ENCODE data around the gene C15orf62. TPM values are rescaled to one million over a fixed set of nuclear protein-coding genes. Genes with fewer than 3 reads are reported as not detected.

C15orf62 gene
- total RNA-seq, 4 donors from 2014 or later: 6.8 to 25.2 (median 19.6) TPM

DNA sequence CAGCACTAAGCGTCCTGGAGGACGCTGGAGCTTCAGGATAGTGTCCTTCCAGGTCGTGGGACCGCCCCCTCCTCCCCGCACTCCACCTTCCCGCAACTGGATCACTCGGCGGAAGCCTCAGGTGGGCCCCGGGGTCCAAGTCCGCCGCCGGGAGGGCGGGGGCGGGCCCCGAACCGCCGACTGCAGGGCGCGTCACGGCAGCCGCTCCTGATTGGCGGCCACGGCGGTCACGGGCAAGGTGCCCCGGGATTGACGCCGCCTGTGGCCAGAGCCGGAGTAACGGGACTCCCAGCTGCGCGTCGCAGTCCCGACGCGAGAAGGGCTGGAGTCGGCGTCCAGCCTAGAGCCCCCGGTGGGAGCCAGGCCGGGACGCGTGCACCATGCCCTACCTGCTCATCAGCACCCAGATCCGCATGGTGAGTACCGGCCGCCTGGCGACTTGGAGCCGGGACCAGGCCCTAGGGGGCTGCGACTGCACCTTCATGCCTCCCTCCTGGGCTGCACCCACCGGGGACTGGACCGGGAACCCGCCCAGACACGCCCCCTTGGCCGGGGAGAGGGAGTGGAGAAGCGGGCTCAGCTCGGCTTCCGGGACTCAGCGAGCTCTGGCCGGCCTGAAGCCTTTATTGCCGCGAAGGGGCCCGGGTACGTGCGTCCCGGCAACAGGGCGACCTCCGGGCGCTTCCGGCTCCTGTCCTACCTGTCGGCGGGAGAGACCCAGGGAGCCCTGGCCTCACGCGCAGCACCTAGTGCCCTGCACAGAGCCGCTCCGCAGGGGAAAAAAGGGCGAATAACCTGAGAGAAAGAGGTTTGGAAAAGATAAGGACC lies 5.8 kb upstream of the C15orf62 start, which contains the start of gene GCHFR:
GCHFR (plus strand) TSS at position 268 of the 828 bp plus-strand sequence; CDS start at position 381, 113 bp downstream.
- Histone ChIP-seq H3K4me3 (peak within 1 kb of the TSS; percentile 70), H3K27me3 (no peaks in the 10 kb centered on the region), H3K36me3 (no peaks in the 10 kb centered on the region), H3K4me1 (peaks cover 61% of the 10 kb centered on the region), H3K27ac (peak within 1 kb of the TSS; percentile 77), H3K9me3 (no peaks in the 10 kb centered on the region)
- peak in 1 of 3 donors; percentile 59 for TF ChIP-seq POLR2AphosphoS5 (IDR thresholded peaks at IDR 0.05)
- TF ChIP-seq POLR2A (IDR thresholded peaks at IDR 0.05): peak in 1 of 2 donors; percentile 23
- peak in 1 of 2 donors; percentile 59 for TF ChIP-seq CTCF (IDR thresholded peaks at IDR 0.05)
- no peak for TF ChIP-seq EP300 (IDR thresholded peaks at IDR 0.05)
- WGBS: 3% methylated on average over 13 of the region's 75 CpGs
- DNase-seq (ENCODE audit: low spot score in 2 of 2): peak; percentile 92

DNA sequence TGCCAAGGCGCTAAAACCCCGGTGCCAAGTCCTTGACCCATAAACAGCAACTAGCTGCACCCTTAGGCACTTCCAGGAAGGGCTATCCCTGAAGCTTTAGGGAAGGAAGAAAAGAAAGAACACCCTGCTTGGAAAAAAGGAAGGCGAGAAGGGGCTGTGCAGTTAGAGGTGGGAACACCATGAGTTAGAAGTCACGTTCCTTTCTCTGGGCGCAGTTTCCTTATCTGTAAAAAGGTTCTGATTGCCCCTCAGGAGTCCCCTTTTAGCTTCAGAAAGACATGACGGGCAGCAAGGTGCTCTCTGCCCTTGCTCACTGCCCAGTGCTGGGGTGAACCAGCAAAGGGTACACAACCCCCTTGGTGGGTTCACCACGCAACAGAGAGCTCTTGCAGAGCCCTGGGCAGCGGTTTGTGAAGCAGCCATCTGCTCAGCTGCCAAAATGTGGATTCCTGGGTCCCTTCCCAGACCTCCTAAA lies 5.1 kb upstream of the C15orf62 start:
- no peaks in the 10 kb centered on the region for H3K9me3 ChIP-seq
- TF ChIP-seq POLR2AphosphoS5 (IDR thresholded peaks at IDR 0.05): no peak
- TF ChIP-seq POLR2A (IDR thresholded peaks at IDR 0.05): no peak
- no peak for TF ChIP-seq CTCF (IDR thresholded peaks at IDR 0.05)
- no peak for TF ChIP-seq EP300 (IDR thresholded peaks at IDR 0.05)
- peak overlapping the region; percentile 77 for H3K27ac ChIP-seq
- H3K4me1 ChIP-seq: peaks cover 68% of the 10 kb centered on the region
- 18% methylated on average over 8 of the region's 8 CpGs for WGBS
- H3K27me3 ChIP-seq: no peaks in the 10 kb centered on the region
- no peak for DNase-seq (ENCODE audit: low spot score in 2 of 2)
- H3K4me3 ChIP-seq: peak overlapping the region; percentile 70
- no peaks in the 10 kb centered on the region for H3K36me3 ChIP-seq

DNA sequence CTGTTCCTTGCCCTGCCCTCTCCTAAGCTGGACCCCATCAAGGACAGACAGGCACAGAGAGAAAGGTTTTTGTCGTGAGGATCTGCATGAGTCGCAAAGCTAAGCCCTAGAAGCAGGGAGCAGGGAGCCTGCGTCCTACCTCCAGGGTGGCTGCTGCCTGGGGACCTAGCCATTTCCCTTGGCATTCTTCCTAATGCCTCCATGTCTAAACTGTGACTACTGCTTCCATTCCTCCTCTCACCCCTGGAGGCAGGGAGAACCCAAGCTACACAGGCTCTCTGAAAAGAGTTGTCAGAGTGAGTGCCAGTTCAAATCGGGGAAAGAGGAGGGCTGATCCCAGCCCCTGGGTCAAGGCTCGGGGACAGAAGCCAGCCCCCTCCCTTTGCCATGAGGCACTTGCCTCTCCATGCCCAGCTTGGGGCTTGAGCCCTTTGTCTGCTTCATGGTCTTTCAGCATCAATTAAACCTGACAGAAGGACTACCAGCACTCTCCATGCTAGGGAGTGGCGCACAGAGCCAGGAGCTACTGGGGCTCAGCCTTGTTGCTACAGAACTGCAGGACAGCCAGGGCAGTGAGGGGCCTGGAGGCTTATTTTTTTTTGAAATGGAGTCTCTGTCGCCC lies 3.5 kb upstream of the C15orf62 start:
- no peaks in the 10 kb centered on the region for H3K27me3 ChIP-seq
- H3K4me1 ChIP-seq: peaks cover 84% of the 10 kb centered on the region
- TF ChIP-seq POLR2AphosphoS5 (IDR thresholded peaks at IDR 0.05): no peak
- TF ChIP-seq POLR2A (IDR thresholded peaks at IDR 0.05): no peak
- TF ChIP-seq CTCF (IDR thresholded peaks at IDR 0.05): no peak
- no peak for TF ChIP-seq EP300 (IDR thresholded peaks at IDR 0.05)
- H3K36me3 ChIP-seq: no peaks in the 10 kb centered on the region
- peak overlapping the region; percentile 8 for H3K4me3 ChIP-seq
- no peaks in the 10 kb centered on the region for H3K9me3 ChIP-seq
- no peak for DNase-seq (ENCODE audit: low spot score in 2 of 2)
- peak overlapping the region; percentile 77 for H3K27ac ChIP-seq
- 59% methylated on average over 7 of the region's 7 CpGs for WGBS

GRCh38 chr15:40766906-40767837 lies 2.6 kb upstream of the C15orf62 start:
- H3K4me1 ChIP-seq: peaks cover 91% of the 10 kb centered on the region
- no peaks in the 10 kb centered on the region for H3K27me3 ChIP-seq
- no peak overlapping the region for H3K4me3 ChIP-seq
- TF ChIP-seq POLR2AphosphoS5 (IDR thresholded peaks at IDR 0.05) (no peak), EP300 (IDR thresholded peaks at IDR 0.05) (no peak), POLR2A (IDR thresholded peaks at IDR 0.05) (no peak), CTCF (IDR thresholded peaks at IDR 0.05) (no peak)
- H3K27ac ChIP-seq: peak overlapping the region; percentile 77
- WGBS: 76% methylated on average over 29 of the region's 32 CpGs
- no peaks in the 10 kb centered on the region for H3K9me3 ChIP-seq
- no peak for DNase-seq (ENCODE audit: low spot score in 2 of 2)
- H3K36me3 ChIP-seq: peaks cover under 1% of the 10 kb centered on the region

All from suprapubic skin (tissue), 4 donors.